ENCODE results near the gene MYPOP.
"Not testable (repeated sequence)": the region's sequence is repeated elsewhere in the genome, so short reads cannot be mapped to it uniquely, and the experiment has no call there.

The MYPOP gene

DNA sequence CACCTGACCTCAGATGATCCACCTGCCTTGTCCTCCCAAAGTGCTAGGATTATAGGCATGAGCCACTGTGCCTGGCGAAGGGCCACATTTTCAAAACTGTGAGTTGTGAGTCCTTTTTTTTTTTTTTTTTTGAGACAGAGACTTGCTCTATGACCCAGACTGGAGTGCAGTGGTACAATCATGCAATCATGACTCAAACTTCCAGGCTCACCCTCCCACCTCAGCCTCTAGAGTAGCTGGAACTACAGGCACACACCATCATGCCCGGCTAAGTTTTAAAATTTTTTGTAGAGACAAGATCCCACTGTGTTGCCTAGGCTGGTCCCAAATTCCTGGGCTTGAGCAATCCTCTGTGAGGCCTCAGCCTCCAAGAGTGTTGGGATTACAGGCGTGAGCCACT is 3.8 kb upstream of the MYPOP start:
- DNase-seq, result peak; percentile 25

DNA sequence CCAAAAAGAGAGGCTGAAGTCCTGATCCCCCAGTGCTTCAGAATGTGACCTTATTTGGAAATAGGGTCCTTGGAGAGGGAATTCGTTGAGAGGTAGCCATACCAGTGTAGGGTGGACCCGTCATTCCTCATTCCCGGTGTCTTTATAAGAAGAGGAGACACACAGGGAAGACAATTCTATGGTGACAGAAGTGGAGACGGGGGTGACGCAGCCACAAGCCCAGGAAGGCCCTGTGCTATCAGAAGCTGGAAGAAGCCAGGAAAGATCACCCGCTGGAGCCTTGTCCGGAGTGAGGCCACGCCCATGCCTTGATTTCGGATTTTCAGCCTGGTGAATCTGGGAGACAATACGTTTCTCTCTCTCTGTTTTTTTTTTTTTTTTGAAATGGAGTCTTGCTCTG is 2.6 kb upstream of the MYPOP start:
- no peak for DNase-seq

DNA sequence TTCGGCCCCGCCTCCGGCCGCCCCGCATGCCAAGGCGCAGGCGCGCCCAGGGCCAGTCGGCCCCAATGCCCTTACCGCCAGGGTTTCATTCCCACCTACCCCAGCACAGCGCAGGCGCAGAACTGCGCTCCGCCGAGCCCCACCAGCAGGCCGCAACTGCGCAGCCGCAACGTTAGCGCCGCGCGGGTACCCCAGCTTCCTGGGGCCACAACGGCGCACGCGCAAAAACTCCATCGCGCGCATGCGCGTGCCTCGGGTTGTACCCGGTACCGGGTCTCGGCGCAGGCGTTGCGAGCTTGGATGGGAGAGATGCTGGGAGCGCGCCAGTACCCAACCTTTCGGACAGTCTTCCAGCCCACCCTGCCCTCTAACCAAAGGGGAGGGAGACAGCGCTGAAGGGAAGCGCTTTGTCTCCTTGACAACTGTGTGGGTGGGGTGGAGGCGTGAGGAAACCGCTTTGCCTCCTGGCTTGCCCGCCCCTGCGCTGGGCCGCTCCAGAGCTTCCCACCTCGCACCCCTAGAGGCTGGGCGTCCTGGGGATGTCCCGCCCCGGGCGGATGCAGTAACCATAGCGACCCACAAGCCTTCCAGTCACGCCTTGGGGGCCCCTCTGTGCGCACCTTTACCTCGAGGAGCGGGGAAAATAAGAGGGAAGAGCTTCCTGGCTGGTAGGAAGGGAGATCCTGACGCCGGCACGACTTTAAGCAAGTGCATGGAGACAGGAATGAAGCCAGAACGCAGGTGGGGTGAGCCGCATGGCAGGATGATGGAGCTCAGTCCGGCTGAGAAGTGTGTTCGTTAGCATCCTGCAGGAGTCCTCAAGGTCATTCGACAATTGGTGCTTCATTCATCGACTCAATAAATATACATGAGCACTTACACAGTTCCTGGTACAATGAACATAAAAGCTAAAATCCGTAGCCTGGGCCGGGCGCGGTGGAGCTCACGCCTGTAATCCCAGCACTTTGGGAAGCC is 525 bp upstream of the MYPOP start:
- peak; percentile 96 for DNase-seq

DNA sequence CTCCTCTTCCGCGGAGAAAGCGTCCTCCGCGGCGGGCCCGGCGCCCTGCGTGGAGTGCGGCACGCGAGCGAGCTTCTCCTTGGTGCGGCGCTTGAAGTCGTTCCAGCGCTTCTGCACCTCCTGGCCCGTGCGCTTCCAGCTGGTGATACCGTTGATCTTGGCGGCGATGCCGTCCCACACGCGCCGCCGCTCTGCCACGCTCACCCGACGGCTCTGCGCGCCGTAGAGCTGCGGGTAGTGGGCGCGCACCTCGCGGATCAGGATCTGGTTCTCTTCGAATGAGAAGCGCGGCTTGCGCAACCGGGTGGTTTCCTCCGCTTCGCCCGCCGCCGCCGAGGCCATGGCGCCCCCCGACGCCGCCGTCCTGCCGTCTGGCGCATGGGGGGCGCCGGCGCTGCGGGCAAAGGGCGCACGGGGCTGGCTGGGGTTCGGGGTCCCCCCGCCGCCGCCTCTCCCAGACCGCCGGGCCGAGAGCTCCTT is 941 bp downstream of the MYPOP start:
- DNase-seq, result peak; percentile 48

DNA sequence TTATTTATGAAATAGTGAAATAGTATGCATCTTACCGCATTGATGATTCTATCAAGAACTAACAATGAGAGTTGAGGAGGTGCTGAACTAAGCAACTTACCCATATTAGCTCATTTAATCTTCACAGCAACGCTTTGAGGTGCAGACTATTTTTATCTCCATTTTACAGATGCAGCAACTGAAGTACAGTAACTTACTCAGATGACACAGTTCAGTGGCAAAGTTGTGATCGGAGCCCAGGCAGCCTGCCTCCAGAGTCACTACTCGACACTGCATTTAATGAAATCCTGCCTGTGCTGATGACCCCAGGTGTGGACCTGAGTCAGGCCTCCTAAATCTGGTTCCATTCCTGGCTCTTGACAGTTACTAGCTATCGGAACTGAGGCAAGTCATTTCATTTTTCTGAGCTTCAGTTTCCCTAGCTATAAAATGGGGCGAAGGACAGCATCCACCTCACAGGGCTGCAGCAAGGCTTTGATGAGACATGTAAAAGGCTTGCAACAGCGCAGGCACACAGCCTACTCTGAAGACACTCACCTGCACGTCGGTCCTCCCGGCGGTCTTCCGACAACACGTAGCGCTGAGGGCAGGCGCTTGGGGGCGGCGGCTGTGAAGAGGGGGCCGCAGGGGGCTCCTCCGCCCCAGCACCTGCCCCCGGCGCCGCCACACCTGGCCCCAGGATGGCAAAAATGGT is 1.5 kb downstream of the MYPOP start:
- no peak for DNase-seq

DNA sequence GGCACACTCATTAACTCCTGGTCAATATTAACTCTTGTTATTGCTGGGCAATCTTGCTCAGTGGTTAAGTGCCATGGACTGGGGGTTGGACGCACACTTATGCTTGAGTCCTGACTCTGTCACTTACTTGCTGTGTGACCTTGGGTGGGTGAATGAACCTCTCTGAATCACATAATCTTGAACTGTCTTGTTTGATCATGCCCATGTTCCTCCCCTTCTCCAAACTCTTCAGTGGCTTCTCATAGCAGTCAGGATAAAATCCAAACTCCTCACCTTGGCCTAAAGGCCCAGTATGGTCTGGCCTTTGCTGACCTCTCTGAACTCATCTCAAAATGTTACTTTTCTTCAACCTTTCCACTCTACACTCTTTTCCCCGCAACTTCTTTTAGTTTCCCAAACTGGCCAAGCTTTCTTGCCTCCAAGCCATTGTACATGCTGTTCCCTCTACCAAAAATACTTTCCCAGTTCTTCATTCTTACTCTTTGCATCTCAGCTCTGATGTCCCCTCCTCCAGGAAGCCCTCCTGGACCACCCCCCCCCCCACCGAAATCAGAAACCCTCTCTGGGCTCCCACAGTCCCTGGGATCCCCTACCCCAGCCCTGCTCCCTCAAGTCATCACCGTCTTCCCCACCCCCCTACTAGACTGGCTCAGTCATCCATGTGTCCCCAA is 2.4 kb downstream of the MYPOP start:
- no peak for DNase-seq

DNA sequence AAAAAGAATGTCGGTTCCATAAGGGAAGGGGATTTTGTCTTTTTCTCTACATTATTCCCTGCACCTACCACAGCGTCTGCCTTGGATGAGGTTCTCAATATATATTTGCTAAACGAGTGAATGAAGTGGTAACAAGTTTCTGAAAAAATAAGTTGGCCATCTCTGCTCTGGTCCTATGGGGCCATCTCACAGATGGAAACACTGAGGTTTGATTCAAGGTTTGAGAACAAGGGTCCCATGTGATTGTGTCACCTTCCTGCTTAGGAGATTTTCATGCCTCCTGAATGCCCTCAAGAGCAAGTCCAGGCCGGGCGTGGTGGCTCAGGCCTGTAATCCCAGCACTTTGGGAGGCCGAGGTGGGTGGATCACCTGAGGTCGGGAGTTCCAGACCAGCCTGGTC is 3.2 kb downstream of the MYPOP start:
- DNase-seq, result no peak

DNA sequence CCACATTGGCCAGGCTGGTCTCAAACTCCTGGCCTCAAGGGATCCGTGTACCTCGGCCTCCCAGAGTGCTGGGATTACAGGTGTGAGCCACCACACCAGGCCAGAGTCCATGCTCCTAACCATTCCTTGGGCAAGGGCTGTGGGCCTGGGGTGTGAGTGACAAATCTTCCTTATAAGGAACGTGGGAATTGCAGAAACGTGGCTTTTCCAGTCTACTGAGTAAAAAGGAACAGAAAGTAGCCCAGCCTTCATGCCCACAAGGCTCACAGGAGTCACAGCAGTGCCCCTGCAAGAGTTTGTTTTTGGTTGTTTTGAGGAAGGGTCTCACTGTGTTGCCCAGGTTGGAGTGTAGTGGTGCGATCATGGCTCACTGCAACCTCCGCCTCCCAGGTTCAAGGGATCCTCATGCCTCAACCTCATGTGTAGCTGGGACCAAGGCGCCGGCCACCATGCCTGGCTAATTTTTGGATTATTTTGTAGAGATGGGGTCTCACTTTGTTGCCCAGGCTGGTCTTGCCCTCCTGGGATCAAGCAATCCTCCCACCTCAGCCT is 5.1 kb downstream of the MYPOP start:
- DNase-seq, result no peak

DNA sequence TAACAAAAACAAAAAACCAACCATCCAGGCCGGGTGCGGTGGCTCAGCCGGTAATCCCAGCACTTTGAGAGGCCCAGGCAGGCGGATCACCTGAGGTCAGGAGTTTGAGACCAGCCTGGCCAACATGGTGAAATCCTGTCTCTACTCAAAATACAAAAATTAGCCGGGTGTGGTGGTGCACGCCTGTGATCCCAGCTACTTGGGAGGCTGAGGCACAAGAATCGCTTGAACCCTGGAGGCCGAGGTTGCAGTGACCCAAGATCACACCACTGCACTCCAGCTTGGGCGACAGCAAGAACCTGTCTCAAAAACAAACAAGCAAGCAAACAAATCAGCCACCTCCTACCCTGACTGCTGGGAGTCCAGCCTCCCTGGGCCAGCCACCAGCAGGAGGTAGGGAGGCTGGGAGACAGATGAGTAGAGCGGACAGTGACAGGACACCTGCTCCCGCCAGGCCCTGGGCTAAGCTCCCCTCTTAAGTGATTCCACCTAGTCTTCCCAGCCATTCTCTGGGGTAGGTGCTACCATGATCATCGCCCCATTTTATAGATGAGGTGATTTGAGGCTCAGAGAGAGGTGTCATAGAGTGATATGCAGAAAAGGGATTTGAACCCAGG is 6.3 kb downstream of the MYPOP start:
- not testable (repeated sequence) for DNase-seq

DNA sequence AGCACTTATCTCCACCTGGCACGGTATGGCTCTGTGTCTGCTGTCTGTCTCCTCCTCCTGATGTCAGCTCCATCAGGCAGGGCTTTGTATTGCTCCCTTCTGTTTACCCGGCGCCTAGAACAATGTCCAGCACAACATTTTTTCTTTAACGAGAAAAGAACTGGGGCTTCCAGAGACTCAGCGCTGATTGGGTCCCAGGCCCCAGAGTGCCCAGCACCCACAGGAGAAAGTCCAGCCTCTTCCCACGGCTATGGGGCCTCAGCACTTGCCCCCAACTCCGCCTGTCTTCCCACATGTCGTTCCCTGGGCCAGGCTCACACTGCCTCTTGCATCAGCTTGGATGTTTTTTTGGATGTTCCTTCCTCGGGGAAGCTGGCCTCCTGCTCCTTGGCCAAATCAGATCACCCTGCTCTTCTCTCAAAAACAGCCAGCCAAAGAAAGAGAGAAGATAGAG is 6.9 kb downstream of the MYPOP start:
- DNase-seq, result no peak

DNA sequence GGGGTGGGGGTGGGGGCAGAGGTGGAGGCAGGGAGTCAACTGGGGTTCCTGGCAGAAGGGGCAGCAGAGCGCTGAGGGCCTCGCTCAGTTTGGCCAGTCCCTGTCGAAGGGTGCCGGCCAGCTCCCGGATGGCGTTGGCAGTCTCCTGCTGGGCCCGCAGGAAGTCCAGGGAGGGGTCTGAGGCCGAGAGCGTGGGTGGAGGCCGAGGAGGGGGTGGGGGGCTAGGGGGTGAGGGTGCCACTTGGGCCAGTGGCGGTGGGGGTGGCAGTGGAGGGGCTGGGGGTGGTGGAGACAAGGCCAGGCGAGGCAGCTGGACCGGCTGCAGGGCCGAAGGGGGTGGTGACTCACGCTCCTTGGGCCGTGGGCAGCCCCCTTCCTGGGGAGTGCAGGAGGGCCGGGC is 11.5 kb downstream of the MYPOP start:
- no peak for DNase-seq

DNA sequence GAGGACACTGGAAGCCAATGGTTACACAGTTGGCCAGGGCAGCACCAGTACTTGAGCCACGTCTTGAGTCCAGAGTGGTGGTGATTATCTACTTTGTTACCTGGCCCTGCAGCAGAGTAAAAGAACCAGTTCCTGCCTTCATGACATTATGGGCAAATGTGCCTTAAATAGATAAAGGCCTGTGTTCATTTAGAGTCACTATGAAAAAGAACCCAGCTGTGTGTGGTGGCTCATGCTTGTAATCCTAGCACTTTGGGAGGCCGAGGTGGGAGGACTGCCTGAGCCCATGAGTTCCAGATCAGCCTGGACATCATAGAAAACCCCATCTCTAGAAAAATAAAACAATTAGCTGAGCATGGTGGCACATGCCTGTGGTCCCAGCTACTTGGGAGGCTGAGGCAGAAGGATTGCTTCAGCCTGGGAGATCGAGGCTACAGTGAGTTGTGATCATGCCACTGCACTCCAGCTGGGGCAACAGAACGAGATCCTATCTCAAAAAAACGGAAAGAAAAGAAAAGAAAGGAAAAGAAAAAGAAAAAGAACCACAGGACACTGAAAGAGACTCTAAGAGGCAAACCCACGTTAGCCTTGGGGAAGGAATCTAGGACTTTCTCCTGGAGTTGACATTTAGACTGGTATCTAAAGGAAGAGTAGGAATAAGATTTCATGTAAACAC is 13.1 kb downstream of the MYPOP start:
- DNase-seq, result no peak

DNA sequence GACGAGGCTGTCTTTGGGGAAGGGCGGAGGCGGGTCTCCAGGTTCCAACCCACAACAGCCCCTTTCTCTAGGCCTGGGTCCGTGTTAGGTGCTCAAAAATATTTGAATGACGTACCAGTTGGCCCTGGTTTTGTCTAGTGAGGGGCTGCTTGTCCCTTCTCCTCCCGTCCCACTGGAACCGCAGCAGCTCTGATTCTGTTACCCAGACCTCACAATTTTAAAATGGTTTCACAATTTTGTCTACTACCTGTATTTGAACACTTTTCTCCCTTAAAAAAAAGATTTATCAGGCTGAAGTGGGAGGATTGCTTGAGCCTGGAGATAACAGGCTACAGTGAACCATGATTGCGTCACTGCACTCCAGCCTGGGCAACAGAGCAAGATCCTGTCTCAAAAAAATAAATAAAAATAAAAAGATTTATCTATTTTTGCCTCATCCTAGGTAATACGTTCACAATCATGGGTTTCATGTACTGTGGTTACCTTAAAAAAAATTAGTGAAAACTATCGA is 15.2 kb downstream of the MYPOP start:
- no peak for DNase-seq

DNA sequence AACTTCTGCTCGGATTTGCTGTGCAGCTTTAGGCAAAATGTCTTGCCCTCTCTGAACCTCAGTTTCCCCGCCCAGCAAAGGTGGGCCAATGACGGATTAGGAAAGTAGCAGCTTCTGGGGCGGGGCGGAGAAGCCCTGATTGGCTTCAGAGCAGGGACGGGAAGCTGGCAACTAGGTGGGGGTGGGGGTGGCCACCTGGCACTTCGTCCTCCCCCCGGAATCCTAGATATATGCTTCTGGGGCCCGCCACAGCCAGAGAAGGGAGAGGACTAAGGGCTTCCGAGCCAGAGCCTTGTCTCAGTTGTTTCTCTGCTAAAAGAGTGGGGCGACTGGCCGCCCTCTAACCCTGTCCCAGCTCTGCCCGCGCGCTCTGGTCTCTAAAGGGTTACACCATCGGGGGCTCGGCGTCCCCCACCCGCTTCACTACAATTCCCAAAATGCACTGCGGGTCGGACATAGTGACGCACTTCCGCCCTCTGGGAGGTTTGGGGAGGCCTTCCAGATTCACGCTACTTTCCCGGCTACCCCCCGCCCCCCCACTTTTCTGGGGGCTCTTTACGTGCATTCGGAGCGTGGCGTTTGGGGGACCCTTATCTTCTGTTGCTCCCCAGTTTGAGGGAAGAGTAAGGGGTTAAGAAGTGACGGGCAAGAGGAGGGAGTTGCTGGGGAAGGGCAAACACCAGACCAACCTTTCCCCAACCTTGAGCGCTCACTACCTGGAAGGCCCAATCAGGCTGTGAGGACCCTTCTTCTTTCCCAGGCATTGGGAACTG is 15.8 kb downstream of the MYPOP start:
- peak; percentile 95 for DNase-seq

DNA sequence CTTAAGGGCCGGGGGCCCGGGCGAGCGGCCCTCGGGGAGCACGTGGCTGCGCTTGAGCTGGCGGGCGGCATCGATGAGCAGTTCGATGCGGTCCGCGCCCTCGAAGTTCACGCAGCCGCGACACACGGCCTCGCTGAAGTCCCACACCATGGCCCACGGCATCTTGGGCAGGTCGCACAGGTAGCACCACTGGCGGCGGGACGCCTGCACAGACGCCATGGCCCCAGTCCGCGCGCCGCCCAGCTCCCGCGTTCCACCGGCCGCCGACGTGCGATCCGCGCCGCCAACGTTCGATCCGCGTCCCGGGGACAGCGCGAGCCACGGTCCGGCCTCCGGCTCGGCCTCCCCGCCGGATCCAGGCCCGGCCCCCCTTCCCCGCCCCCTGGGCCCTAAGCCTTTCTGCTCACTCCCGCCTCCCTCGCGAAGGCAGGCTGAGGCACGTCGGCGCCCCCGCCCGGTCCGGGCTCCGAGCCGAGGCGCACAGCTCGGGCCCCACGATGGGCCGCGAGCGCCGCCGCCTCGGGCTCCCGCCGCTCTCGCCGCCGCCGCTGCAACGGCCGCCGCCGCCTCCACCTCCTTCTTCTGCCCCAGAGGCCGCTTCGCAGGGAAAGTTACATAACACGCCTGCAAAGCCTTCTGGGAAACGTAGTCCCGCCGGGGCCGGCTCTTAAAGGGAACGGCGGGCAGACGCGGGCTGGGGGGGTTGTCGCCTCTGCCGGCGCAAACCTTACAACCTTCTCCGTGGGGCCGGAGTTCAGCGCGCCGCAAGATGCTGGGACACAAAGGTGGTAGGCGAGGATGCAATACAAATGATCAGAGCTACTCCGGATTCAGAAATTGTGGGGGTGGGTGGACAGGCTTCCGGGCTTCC is 16.6 kb downstream of the MYPOP start, which contains the start of gene IRF2BP1:
TSS of gene IRF2BP1 (minus strand) at position 586 of the 871 bp plus-strand sequence. CDS start at position 219, 367 bp downstream.
- peak; percentile 93 for DNase-seq

DNA sequence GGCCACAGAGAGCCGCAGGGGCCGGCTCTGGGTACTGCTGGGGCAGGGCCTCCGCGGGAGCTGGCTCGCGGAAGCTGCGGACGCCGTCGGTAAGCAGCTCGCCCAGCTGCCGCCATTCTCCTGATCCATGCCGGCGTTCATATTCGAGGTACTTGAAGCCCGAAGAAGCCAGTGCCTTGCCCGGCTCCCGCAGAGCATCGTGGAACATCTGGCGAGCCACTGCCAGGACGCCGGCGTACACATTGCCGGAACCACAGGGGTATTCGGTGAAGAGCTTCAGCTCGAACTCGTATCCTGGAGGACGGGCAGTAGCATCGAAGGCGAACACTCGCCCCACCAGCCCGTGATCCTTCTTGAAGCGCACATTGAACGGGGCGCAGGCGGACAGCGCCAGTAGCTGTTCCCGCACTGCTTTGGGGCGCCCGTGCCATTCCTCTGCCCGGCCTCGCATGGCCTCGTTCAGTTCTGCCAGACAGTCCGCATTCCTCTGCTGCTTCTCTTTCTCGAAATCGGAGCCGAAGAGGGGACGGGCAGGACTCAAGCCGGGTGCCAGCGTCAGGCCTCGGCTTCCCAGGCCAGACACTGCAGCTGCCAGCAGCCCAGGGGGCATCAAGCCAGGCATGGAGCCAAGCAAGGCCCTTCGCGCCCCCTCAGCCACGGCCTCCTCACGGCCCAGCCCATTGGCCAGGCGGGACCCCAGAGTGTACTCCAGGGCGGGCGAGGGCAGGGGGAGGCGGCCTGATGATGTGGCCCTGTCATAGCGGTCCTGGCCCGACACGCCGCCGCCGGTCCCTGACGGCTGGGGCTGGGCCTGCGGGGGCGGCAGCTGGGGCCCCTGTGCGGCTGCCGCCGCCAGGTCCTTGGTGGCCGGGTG is 17.5 kb downstream of the MYPOP start:
- DNase-seq, result no peak

DNA sequence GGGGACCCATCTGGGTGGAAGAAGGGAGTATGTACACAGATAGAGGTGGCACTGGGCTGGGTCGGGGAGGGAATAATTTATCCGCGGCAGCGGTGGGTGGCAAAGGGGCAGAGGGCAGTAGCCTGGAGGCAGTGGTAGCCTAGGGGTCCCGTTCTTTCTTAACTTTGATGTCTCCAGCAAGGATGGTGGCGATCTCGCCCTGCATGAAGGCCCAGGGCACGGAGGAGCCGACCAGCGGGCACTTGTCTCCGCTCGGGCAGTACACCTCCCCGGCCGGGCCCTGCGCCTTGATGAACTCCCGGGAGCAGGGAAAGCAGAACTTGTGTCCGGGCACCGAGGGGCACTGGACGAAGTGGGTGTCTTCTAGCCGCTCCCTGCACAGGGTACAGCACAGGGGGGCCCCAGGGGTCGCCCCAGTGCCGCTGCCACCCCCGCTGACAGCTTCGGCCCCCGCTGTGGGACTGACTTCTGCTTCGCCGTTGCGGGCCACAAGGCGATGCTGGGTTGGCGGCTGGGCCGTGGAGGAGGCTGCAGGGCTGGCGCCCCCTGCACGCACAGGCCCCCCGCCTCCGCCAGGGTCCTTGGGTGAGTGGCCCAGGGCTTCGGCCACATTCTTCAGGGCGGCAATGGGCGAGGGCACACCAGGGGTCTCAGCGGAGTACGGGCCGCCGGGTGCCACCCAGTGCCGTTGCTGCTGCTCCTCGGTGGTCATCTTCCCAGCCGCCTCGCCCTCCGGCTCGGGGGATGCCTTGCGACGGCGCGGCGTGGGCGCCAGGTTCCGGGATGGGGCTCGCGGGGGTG is 18.3 kb downstream of the MYPOP start:
- no peak for DNase-seq

DNA sequence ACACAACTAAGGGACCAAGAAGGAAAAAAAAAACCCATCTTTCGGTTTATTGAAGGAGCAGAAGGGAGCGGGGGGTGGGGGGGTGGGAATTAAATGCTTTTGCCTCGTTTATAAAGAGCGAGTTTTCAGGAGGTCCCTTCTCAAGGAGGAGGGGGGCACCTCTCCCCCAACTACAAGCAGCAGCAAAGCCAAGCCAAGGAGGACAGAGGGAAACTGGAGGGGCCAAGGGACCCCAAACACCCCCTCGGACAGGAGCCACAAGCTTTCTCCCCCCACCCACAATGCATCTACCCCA is 18.9 kb downstream of the MYPOP start:
- DNase-seq, result no peak

All from fibroblast of skin of right biceps (primary cell).